HG03378 (cell line): Measurements from ENCODE around the gene GRM7.

Source experiments
- ATAC-seq: cut with Tn5 transposase; IDR thresholded peaks from one replicate; pipeline ENCODE4 v1.9.1; 2021; ENCODE audit warnings: mild to moderate bottlenecking, moderate library complexity; ENCODE audit not compliant: unreplicated experiment

The GRM7 gene

DNA sequence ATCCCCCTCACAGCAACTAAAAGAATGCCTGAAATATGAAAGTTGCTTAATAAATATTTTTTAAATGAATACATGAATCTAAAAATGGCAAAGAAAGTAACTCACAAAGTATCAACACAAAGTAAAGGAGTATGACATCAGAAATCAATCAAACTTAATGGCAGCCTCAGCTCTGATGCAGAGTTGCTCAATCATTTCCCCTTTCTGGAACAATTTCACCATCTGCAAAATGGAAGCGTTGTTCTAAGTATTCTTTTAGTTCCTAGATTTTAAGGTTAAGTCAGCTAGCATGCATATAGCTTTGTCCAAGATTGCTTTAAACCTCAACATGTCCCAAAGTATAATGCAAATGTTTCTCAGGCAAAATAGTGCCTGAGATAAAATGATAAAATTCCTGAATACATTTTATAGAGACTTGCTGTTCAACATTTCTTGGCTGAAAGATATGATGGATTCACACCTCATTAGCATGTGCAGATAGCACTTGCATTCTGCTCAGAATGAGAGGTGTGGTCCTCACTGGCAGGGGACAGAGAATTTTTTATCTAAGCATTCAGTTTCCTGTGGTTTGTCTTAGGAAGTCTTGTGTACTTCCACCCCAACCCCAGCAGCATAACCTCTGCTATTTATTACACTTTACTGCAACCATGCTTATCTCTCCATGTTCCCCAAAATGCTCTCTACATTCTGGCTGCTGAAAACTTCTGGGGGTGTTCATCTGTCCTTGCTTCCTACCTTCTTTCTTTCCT lies 429.3 kb downstream of the GRM7 start:
- ATAC-seq, result no peak

DNA sequence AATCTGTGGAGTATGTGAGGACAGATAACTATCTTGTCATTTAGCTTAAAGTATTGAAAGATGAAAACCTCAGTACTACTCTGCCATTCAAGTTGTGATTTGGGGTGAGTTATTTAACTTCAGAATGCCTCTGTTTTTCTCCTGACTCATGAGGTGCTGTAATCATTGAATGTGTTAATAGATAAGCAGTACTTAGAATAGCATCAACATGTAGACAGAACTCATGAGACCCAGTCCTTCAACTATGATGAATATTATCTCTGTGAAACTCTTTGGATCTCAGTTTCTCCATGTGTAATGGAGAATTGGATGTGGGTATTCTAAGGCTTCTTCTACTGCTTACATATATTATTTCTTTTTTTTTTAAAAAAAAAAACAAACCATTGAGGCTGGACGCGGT lies 431.4 kb downstream of the GRM7 start:
- no peak for ATAC-seq

DNA sequence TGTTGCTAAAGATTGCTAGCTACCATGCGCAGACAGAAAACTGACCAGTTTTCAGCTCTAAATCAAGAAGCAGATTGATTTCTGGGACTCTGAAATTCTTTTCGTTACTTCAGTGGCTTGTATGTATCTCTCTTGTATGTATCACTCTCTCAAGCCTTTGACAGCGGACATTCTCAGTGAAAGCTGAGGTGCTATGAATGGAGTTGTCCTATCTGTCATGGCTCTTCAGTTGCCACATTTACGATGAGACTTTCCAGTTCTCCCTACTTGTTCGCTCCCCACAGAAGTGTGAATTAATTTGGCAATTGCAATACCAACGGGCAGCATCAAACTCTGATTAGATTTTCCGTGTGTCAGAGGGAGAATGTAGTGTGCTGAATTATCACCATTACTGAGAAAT lies 432.4 kb downstream of the GRM7 start:
- ATAC-seq, result no peak

DNA sequence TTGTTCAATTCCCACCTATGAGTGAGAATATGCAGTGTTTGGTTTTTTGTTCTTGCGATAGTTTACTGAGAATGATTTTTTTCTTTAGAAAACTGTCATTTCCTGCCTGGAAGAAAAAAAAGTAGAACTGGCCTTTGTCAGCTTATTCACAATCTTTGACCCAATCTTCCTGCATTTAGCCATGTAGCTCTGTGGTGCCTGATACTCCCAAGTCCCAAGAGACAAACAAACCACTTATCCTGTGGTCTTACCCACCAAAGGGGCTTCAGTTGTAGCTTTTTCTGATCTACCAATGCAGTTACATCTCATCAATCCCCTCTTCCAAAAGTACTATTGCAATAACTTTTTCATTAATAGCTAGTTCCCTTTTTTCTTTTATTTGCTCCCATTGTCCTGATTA lies 444.6 kb downstream of the GRM7 start:
- ATAC-seq, result no peak

- no peak for ATAC-seq
Observed at GRCh38 chr3:7306901-7307300, 446.0 kb downstream of the GRM7 start.

- no peak for ATAC-seq
Observed at GRCh38 chr3:7307410-7307809, 446.5 kb downstream of the GRM7 start.

GRCh38 chr3:7309641-7310102 lies 448.8 kb downstream of the GRM7 start:
- no peak for ATAC-seq

- ATAC-seq, result no peak
Observed at GRCh38 chr3:7315037-7315436, 454.1 kb downstream of the GRM7 start.

DNA sequence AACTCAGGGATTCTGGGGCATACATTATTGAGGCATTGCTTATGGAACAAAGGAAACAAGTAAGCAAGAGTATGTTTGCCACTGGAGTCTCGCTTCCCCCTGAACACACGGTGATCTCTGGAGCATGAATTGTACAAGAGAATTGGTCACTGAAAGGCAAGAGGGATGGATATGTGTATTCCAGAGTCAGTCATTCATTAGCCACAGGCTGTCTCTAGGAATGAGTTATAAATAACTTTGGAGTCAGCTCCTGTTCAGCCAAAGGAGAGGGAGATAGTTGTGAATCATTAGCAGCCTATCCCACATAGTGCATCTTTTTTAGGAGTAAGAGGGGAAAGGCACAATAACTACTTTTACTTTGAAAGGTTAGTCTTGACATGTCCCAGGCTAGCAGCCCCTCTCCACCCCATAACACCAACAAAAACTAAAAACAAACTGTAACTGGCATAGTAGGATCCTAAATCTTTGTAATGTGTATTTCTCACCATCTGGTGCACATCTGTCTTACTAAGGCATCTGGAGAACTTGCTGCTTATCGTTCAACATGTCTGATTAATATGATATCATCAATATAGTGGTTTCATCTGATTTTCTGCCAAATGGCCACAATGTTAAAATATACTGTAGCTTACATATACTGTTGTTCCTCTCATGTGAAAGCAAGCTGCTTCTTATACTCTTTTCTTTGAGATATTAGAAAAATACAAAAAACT lies 462.2 kb downstream of the GRM7 start:
- no peak for ATAC-seq

- no peak for ATAC-seq
Observed at GRCh38 chr3:7328339-7328738, 467.4 kb downstream of the GRM7 start.

GRCh38 chr3:7332696-7333095 lies 471.8 kb downstream of the GRM7 start:
- no peak for ATAC-seq

DNA sequence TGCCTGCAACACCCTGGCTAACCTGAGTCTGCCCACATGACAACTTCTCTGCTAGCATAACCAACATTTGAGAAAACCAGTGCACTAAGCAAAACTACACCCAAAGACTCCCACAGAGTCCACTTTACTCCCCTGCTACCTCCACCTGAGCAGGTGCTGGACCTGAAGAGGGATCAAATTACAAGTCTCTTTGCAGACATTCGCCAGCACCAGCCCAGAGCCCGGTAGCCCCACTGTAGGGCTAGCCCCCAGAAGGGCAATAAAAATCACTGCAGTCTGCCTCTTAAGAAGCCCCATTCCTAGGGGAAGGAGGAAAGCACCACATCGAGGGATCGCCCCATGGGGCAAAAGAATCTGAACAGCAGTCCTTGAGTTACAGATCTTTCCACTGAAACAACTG lies 472.2 kb downstream of the GRM7 start:
- ATAC-seq, result no peak

DNA sequence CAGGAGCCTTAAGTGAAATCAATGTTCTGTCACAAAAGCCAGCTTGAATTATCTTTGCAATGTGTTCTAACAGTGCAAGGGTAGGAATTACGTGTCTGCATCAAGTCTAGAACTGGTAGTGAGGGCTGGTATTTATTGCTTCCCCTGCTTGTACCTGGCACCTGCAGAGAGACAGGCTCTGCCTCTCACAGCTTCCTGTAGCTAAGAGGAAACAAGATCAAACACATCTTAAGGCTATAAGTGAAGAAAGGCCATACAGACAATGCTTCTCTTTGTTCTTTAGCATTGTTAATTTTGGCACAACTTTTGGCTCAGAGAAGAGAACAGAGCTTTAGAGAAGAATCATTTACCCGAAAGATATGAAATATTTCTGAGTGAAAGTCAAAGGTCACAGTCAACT lies 479.9 kb downstream of the GRM7 start:
- no peak for ATAC-seq

DNA sequence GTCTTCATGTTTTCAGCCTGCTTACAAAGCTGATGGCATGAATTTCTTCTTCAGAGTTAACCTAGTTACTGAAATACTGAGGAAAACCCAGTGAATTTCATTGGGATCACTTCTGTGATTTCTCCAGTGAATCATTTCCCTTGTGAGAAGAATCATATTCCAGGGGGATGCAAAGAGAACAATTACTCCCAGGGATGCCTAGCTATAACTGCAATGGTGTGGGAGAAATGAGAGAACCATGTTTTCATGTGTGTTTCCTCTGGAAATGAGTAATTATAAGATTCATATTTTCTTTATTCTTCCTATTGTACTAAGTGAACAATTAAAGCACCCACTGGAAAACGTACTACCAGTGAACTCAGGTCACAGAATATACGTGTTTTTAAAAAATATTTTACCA lies 485.4 kb downstream of the GRM7 start:
- no peak for ATAC-seq

DNA sequence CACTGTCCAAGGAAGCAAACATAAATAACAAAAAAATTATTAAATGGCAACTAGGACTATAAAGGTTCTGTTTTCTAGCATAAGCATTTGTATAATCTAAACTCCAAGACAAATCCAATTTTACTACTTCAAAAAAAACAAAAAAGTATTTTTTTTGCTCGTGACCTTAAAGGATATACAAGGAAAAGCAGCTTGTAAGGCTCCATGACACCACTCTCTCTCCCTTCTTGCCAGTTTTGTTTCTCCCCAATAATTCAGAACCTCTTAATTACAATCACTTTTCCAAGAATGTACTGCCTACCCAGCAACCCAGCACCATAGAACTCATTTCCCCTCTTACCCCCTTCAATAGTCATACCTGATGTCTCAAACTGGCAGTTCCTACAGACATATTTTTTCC lies 496.2 kb downstream of the GRM7 start:
- ATAC-seq, result no peak

DNA sequence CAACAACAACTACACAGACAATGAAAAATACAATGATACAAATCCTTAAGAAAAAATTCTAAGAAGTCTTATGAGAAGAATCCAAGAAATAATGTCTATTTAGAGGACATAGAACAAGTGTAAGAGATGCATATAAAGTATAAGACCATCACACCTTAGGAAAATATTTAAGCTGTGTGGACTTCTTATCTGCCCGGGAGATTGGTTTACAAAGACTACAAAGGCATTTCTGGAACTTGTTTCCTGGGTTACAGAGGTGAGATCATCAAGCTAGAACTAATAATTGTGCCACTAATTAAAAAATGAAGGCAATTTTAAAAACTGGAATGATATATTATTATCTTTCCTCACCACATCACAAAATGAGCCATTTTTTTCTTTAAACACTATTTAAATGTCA lies 507.1 kb downstream of the GRM7 start:
- ATAC-seq, result no peak

DNA sequence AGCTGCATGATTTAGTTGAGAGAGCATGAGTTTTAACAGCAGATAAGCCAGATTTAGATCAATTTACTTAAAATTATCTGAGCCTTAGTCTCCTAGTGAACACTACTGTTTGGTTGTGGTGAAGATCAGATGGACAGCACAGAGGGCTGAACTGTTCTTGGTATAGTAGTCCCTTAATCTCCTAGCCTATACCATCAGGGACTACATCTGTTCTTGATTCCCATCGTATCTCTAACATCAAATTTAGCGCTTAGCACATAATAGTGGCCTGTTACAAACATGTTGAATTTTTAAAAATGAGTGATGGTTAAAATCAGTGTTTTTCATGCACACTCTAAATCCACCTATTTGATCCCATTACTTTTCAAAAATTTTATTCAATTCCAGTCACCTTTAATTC lies 507.7 kb downstream of the GRM7 start:
- no peak for ATAC-seq

- ATAC-seq, result no peak
Observed at GRCh38 chr3:7371693-7372572, 511.0 kb downstream of the GRM7 start.

GRCh38 chr3:7377103-7377502 lies 516.2 kb downstream of the GRM7 start:
- ATAC-seq, result no peak

GRCh38 chr3:7381741-7382140 lies 520.8 kb downstream of the GRM7 start:
- no peak for ATAC-seq

- ATAC-seq, result no peak
Observed at GRCh38 chr3:7382293-7383010, 521.5 kb downstream of the GRM7 start.
